GM21423 (cell line): ENCODE data around the gene KMT2E.
A peak's percentile ranks its signal among the peaks of the same experiment; 100 is the strongest.
"Not testable (repeated sequence)": the region's sequence is repeated elsewhere in the genome, so short reads cannot be mapped to it uniquely, and the experiment has no call there.

Experiments
- ATAC-seq: cut with Tn5 transposase; IDR thresholded peaks from one replicate; pipeline ENCODE4 v1.9.1; 2021; ENCODE audit warnings: mild to moderate bottlenecking, moderate library complexity; ENCODE audit not compliant: unreplicated experiment

Gene KMT2E

GRCh38 chr7:105021967-105022366 is 8.0 kb downstream of the KMT2E start:
- ATAC-seq: no peak

- no peak for ATAC-seq
Measured at GRCh38 chr7:105022458-105022857, 8.5 kb downstream of the KMT2E start.

GRCh38 chr7:105024734-105025133 is 10.7 kb downstream of the KMT2E start:
- ATAC-seq: no peak

- ATAC-seq: no peak
Measured at GRCh38 chr7:105026750-105027149, 12.7 kb downstream of the KMT2E start.

GRCh38 chr7:105027176-105027853 is 13.3 kb downstream of the KMT2E start:
- no peak for ATAC-seq

- peak; percentile 50 for ATAC-seq
Measured at GRCh38 chr7:105028004-105028403, 14.0 kb downstream of the KMT2E start.

GRCh38 chr7:105028941-105029340 is 14.9 kb downstream of the KMT2E start:
- not testable (repeated sequence) for ATAC-seq

GRCh38 chr7:105030447-105030846 is 16.4 kb downstream of the KMT2E start:
- no peak for ATAC-seq

GRCh38 chr7:105032553-105033214 is 18.7 kb downstream of the KMT2E start:
- no peak for ATAC-seq

- ATAC-seq: no peak
Measured at GRCh38 chr7:105035349-105035748, 21.3 kb downstream of the KMT2E start.

- ATAC-seq: no peak
Measured at GRCh38 chr7:105036217-105037168, 22.5 kb downstream of the KMT2E start.

- no peak for ATAC-seq
Measured at GRCh38 chr7:105037319-105037718, 23.3 kb downstream of the KMT2E start.

- ATAC-seq: no peak
Measured at GRCh38 chr7:105044449-105045070, 30.6 kb downstream of the KMT2E start.

GRCh38 chr7:105046414-105046813 is 32.4 kb downstream of the KMT2E start:
- no peak for ATAC-seq

GRCh38 chr7:105047932-105048331 is 33.9 kb downstream of the KMT2E start:
- no peak for ATAC-seq

GRCh38 chr7:105050493-105050892 is 36.5 kb downstream of the KMT2E start:
- ATAC-seq: no peak

- ATAC-seq: not testable (repeated sequence)
Measured at GRCh38 chr7:105050899-105051298, 36.9 kb downstream of the KMT2E start.

GRCh38 chr7:105055084-105055483 is 41.1 kb downstream of the KMT2E start:
- ATAC-seq: no peak

- ATAC-seq: no peak
Measured at GRCh38 chr7:105055621-105056020, 41.6 kb downstream of the KMT2E start.

- ATAC-seq: no peak
Measured at GRCh38 chr7:105057472-105057871, 43.5 kb downstream of the KMT2E start.

GRCh38 chr7:105060437-105060836 is 46.4 kb downstream of the KMT2E start:
- no peak for ATAC-seq
